ENCODE measurements around the gene TSC2. TPM values are rescaled to one million over a fixed set of nuclear protein-coding genes. Genes with fewer than 3 reads are reported as not detected.
A peak's percentile ranks its signal among the peaks of the same experiment; 100 is the strongest.

Gene TSC2
- total RNA-seq, 4 donors from 2014 or later: 88.3 to 206 (median 127) TPM

DNA sequence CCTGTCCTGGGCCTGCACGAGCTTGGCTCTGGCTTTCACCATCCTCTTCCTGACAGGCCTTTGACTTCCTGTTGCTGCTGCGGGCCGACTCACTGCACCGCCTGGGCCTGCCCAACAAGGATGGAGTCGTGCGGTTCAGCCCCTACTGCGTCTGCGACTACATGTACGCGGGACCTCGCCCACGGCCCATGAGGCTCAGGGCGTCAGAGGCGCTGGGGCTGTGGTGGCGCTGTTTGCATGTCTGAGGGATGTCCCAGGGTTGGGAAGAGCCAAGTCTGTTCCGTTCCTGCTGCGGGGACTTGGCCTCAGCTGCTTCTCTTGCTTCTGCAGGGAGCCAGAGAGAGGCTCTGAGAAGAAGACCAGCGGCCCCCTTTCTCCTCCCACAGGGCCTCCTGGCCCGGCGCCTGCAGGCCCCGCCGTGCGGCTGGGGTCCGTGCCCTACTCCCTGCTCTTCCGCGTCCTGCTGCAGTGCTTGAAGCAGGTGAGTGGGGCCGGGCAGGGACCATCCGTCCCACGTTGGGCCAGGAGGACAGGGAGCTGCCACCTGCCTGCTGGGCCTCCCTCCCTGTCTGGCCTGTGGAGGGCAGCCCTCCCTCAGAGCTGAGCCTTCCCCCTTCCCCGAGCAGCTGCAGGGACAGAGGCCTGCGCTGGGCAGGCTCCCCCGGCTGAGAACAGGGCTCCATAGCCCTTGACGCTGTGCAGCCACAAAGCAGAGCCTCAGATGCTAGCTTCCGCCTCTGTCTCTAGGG, 23.8 kb downstream of the TSC2 start:
- Histone ChIP-seq H3K9me3 (no peaks in the 10 kb centered on the region), H3K36me3 (peaks cover 0 to 38% (median 4%) of the 10 kb centered on the region in 4 donors)
- 84% methylated on average over 29 of the region's 34 CpGs; no CpG with 5 or more reads in 1 of the 2 donors for WGBS, 2 donors (ENCODE audit: low coverage in 1 of 2)

GRCh38 chr16:2072926-2073325, 25.1 kb downstream of the TSC2 start:
- no peaks in the 10 kb centered on the region for H3K4me1 ChIP-seq
- no peaks in the 10 kb centered on the region for H3K9me3 ChIP-seq
- in situ Hi-C loops (cut with MboI; ENCODE audit: low pct_ligation_motif_present in 1 of 4, low pct_unique_long_range_greater_than_20kb in 1 of 4, low sequenced_read_pairs in 3 of 4): no loop called here
- 84% methylated on average over 8 of the region's 8 CpGs; no CpG with 5 or more reads in 1 of the 2 donors for WGBS, 2 donors (ENCODE audit: low coverage in 1 of 2)
- H3K27ac ChIP-seq: peak overlapping the region in 1 of 4 donors; percentile 23
- DNase-seq: no peak
- TF ChIP-seq POLR2AphosphoS5 (IDR thresholded peaks at IDR 0.05) (no peak), POLR2A (IDR thresholded peaks at IDR 0.05) (no peak), EP300 (IDR thresholded peaks at IDR 0.05; ENCODE audit: low read depth) (no peak)
- TF ChIP-seq, protein P1, sequence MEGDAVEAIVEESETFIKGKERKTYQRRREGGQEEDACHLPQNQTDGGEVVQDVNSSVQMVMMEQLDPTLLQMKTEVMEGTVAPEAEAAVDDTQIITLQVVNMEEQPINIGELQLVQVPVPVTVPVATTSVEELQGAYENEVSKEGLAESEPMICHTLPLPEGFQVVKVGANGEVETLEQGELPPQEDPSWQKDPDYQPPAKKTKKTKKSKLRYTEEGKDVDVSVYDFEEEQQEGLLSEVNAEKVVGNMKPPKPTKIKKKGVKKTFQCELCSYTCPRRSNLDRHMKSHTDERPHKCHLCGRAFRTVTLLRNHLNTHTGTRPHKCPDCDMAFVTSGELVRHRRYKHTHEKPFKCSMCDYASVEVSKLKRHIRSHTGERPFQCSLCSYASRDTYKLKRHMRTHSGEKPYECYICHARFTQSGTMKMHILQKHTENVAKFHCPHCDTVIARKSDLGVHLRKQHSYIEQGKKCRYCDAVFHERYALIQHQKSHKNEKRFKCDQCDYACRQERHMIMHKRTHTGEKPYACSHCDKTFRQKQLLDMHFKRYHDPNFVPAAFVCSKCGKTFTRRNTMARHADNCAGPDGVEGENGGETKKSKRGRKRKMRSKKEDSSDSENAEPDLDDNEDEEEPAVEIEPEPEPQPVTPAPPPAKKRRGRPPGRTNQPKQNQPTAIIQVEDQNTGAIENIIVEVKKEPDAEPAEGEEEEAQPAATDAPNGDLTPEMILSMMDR (IDR thresholded peaks at IDR 0.05): no peak
- intact Hi-C loops (cut with DNase I; ENCODE audit: low total_unique reads): no loop called here
- no peak overlapping the region for H3K4me3 ChIP-seq
- H3K27me3 ChIP-seq: no peaks in the 10 kb centered on the region
- peaks cover 0 to 28% (median 3%) of the 10 kb centered on the region in 4 donors for H3K36me3 ChIP-seq

More for the DNA sequence above, 23.8 kb downstream of the TSC2 start:
- TF ChIP-seq POLR2AphosphoS5 (IDR thresholded peaks at IDR 0.05) (no peak), EP300 (IDR thresholded peaks at IDR 0.05; ENCODE audit: low read depth) (no peak)
- Histone ChIP-seq H3K4me3 (no peak overlapping the region), H3K27me3 (no peaks in the 10 kb centered on the region), H3K27ac (peak overlapping the region in 1 of 4 donors; percentile 23), H3K4me1 (no peaks in the 10 kb centered on the region)
- in situ Hi-C loops (cut with MboI; ENCODE audit: low pct_ligation_motif_present in 1 of 4, low pct_unique_long_range_greater_than_20kb in 1 of 4, low sequenced_read_pairs in 3 of 4) (no loop called here), intact Hi-C loops (cut with DNase I; ENCODE audit: low total_unique reads) (no loop called here)
- DNase-seq: no peak

DNA sequence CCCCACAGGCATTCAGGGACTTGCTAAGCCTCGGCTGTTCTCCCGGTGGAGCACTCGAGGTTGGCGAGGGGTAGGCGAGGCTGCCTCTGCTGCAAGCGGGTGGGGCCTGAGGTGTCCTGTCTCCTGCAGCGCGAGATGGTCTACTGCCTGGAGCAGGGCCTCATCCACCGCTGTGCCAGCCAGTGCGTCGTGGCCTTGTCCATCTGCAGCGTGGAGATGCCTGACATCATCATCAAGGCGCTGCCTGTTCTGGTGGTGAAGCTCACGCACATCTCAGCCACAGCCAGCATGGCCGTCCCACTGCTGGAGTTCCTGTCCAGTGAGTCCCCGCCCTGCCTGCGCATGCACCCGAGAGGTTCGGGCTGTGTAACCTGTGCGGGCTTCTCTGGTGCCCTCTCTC, 26.3 kb downstream of the TSC2 start:
- intact Hi-C loops (cut with DNase I; ENCODE audit: low total_unique reads) (no loop called here), in situ Hi-C loops (cut with MboI; ENCODE audit: low pct_ligation_motif_present in 1 of 4, low pct_unique_long_range_greater_than_20kb in 1 of 4, low sequenced_read_pairs in 3 of 4) (no loop called here)
- H3K9me3 ChIP-seq: no peaks in the 10 kb centered on the region
- TF ChIP-seq, protein P1 (IDR thresholded peaks at IDR 0.05): no peak
- TF ChIP-seq EP300 (IDR thresholded peaks at IDR 0.05; ENCODE audit: low read depth): no peak
- no peak for TF ChIP-seq POLR2A (IDR thresholded peaks at IDR 0.05)
- no peak for TF ChIP-seq POLR2AphosphoS5 (IDR thresholded peaks at IDR 0.05)
- no peak overlapping the region for H3K27ac ChIP-seq
- H3K4me1 ChIP-seq: no peaks in the 10 kb centered on the region
- DNase-seq: no peak
- no peak overlapping the region for H3K4me3 ChIP-seq
- 93% methylated on average over 19 of the region's 20 CpGs; no CpG with 5 or more reads in 1 of the 2 donors for WGBS, 2 donors (ENCODE audit: low coverage in 1 of 2)
- no peaks in the 10 kb centered on the region for H3K27me3 ChIP-seq
- H3K36me3 ChIP-seq: peaks cover 0 to 23% (median 0%) of the 10 kb centered on the region in 4 donors

DNA sequence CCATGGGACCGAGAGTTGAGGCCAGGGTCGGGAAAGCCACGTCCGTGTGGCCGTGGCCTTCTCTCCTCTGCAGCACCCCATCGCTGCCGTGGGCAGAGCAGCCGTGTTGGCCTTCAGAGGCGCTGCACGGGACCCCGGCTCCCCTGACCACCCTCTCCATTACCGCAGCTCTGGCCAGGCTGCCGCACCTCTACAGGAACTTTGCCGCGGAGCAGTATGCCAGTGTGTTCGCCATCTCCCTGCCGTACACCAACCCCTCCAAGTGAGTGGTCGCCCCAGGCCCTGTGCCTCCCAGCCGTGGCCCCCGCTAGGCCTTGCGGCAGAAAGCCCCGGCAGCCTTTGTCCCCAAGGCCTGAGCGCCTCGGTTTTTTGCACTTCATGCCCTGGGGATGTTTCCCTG, 27.8 kb downstream of the TSC2 start:
- Histone ChIP-seq H3K4me1 (no peaks in the 10 kb centered on the region), H3K9me3 (no peaks in the 10 kb centered on the region), H3K27me3 (no peaks in the 10 kb centered on the region), H3K27ac (no peak overlapping the region), H3K4me3 (no peak overlapping the region), H3K36me3 (peaks cover 0 to 31% (median 4%) of the 10 kb centered on the region in 4 donors)
- intact Hi-C loops (cut with DNase I; ENCODE audit: low total_unique reads) (no loop called here), in situ Hi-C loops (cut with MboI; ENCODE audit: low pct_ligation_motif_present in 1 of 4, low pct_unique_long_range_greater_than_20kb in 1 of 4, low sequenced_read_pairs in 3 of 4) (no loop called here)
- DNase-seq: no peak
- TF ChIP-seq POLR2A (IDR thresholded peaks at IDR 0.05): no peak
- TF ChIP-seq, protein P1 (IDR thresholded peaks at IDR 0.05): no peak
- no peak for TF ChIP-seq POLR2AphosphoS5 (IDR thresholded peaks at IDR 0.05)
- 96 to 100% methylated on average over 8 to 24 of the region's 24 CpGs for WGBS, 2 donors (ENCODE audit: low coverage in 1 of 2)

All from transverse colon (tissue), 4 donors.